ENCODE measurements around the gene ASTN2.

Gene ASTN2

DNA sequence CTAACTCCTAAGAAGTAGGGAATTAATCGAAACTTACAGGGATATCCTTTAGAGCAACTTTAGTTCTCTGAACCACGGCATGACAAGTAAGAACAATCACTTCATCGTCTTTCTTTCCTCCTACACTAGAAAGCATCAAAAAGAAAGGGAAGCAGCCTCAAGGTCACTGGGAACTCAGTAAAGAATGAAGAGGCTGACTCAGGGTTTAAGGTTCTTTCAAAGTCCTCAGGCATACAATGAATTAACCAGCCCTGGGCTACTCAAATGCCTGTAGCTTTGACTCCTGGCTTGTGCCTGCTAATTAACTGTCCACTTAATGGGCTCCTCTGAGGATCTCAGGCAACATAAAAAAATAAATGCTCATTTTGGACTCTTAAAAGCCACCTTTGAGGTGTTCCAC, 625.8 kb downstream of the ASTN2 start:
- DNase-seq, result no peak

DNA sequence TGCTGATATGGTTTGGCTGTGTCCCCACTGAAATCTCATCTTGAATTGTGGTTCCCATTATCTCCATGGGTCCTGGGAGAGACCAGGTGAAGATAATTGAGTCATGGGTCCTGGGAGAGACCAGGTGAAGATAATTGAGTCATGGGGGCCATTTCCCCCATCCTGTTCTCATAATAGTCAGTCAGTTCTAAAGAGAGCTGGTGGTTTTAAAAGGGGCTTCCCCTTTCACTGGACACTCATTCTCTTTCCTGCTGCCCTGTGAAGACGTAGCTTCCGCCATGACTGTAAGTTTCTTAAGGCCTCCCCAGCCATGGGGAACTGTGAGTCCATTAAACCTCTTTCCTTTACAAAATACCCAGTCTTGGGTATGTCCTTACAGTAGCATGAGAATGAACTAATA, 628.1 kb downstream of the ASTN2 start:
- DNase-seq, result no peak

DNA sequence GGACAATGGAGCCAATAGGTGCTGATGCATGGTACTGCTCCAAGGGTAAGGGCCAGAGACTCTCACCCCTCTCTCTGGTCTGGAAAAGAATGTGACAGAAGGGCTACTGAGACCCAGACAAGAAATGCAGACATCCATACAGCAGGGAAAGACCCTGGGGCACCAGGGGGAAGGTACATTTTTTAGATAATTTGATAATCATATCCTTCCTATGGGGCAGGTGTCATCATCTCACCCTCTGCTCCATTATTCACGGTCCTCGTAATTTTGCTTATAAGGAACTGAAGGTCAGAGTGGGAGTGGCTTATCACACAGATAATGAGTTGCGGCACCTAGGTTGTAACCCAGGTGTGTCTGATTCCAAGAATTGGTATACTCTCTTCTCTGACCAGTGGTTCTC, 637.7 kb downstream of the ASTN2 start:
- DNase-seq, result no peak

DNA sequence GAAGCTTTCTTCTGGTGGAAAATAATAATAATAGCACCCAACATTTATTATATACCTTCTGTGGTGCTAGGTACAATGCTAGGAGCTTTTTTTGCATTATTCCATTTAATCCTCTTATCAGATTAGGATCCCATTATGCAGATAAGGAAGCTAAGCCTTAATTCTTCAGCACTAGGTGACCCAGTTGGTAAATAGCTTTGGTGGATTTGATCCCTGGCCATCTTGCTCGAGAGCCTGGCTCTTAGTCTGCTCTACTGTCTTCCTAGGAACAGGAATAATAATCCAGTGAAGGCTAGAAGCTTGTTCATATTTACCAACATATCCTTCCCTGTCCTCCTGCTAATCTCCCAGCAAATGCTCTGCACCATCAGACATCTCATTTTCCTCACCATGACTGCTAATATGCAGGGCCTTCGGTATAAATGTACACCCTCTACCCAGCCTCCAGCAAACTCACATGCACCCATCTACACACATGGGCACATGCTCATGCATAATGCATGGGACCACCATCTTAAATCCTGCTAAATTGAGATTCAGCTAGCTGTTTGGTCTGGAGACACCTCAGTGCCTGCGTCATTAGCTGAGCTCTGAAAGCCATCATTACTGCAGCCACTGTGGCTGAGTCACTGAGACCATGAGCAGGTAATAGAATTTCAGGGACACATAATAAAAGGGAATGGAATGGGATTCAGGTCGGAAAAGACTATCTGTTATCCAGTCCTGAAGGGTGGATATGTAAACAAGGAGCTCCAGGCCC, 640.3 kb downstream of the ASTN2 start:
- no peak for DNase-seq

DNA sequence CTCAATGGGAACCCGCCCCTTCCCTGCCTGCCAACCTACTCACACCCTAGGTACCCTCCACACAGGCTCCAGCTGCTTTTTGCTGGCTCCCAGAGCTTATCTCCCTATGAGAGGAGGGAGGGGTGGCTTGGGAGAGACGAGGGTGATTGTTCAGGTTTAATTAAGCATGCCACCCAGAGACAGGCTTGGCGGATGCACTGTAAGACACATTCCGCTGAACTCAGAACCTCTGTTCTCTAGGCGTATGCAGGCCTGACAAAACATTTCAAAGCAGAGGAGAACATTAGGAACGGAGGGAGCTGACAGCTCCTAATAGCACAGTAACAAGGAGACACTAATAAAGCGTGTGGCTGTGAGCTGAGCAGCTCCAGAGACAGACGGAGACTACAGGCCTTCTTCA, 647.6 kb downstream of the ASTN2 start:
- DNase-seq, result no peak

DNA sequence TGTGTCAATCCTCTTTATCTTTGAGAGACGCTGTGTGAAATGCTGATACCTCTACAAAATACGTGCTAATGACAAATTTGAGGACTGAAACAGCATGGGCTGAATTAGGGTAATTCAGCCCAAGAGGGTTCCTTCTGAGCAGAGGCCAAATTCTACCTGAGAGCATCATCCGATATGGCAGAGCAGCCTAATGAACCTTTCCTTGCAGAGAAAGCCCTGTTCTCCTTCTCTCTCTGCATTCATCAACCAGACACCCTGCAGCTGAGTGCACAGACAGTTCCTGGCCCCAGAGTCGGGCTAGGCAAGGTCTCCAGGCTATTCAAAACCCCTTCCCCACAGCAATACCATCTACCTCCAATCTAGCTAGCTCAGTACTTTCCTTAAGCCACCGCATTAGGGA, 649.8 kb downstream of the ASTN2 start:
- DNase-seq, result no peak

DNA sequence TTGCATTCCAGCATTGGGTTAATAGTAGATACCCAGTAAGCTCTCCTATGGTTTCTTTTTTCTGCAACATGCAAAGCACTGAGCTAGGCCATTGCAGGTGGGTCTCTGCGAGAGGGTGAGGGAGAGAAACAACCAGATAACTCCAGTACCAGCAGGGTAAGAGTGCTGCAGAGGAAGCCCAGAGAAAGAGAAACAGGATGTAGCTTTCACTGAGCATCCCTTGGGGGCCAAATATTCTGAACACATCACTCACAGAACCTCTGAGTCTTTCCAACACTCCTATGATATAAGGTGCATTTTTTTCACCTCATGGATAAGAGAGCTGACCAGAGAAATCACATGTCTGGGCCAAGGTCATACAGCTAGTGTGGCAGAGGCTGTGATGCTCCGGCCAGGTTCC, 651.1 kb downstream of the ASTN2 start:
- DNase-seq, result no peak

DNA sequence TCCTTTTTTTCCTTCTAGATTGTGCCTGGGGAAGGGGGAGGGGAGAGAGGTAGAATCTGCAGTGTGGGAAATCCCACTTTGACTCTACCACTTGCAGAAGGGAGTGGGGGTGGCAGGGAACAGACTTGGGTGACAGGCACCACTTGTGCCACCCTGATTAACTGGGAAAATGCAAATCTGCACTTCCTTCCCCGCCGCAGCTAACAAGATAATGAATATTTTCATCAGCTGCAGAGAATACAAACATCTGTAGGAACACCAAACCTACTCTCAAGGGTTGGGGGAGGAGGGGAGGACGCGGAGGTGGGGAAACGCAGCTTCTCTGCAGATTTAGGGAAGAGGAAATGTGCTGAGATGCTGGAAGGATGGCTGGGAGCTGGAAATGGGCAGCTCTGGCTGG, 654.2 kb downstream of the ASTN2 start:
- DNase-seq, result no peak

DNA sequence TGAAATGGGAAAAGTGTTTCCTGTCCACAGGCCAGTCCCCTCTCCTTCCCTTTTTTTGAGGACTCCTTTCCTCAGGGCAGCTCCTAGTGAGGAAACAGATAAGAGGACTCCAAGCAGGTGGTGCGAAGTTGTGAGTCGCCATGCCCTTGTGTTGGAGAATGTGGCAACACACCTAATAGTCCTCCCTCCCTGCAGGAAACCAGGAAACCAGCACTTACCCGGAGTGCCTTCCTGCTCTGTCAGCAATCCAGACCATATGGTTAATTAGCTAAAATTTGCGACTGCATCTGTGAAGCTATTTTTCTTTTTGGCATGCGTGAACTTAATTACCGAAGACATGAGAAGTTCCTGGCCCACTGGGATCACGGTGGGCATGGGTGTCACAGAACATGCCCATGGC, 657.8 kb downstream of the ASTN2 start:
- no peak for DNase-seq

DNA sequence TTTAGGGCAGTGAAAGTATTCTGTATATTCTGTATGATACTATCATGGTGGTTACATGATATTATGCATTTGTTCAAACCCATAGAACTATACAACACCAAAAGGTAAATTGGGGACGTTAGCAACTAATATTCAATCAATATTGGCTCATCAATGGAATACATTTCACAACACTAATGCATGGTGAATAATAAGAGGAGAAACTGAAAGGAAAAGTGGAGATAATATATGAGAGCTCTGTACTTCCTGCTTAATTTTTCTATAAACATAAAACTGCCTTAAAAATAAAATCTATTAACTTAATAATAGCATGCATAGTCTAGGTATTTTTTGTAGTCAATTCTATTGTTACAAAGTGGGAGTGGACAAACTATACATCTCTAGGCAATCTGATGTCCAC, 661.5 kb downstream of the ASTN2 start:
- DNase-seq, result no peak

DNA sequence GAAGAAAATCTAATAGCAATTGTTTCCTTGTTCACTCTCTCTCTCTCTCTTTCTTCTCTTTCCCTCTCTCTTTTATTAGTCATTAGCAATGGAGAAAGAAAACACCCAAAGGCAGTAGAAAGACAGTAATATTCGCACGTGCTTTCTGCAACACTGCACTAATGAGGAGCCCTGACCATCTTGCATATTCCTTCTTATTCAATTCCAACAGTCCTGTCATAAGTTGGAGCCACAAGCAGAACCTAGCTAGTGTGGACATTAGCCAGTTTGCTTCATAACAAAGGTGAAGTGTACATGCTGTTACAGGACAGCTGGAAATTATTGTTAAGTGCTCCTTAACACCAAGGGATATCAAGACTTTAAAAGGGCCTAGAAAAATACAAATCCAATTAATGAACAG, 664.3 kb downstream of the ASTN2 start:
- DNase-seq, result no peak

DNA sequence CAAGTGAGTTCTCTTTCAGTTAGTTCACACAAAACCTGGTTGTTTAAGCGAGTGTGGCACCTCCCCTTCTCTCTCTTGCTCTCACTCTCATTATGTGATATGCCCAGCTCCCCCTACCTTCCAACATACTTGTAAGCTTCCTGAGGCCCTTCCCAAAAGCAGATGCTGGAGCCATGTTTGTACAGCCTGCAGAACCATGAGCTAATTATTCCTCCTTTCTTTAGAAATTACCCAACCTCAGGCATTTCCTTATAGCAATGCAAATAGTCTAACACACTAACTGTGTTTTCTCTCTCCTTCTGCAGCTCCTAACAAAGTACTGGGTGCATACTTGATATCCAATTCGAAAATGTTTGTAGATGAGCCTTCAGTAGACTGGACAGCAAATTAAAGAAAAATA, 665.1 kb downstream of the ASTN2 start:
- DNase-seq, result no peak

DNA sequence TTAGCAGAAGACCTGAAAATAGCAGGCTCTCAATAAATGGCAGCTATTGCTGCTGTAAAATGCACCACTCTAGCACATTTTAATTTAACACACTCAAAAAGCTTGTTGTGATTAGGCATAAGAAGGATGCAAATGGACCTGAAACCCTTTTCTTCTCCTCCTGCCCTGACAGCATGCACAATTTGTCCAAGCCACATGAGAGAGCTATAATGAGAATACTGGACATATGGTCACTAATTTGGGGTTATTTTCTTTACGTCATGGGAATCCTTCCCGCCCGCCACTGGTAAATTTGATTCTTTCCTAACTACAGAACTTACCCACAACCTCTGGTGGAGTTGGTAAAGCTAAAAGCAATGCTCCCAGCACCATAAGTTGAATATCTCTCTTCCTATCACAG, 665.7 kb downstream of the ASTN2 start:
- DNase-seq, result no peak

DNA sequence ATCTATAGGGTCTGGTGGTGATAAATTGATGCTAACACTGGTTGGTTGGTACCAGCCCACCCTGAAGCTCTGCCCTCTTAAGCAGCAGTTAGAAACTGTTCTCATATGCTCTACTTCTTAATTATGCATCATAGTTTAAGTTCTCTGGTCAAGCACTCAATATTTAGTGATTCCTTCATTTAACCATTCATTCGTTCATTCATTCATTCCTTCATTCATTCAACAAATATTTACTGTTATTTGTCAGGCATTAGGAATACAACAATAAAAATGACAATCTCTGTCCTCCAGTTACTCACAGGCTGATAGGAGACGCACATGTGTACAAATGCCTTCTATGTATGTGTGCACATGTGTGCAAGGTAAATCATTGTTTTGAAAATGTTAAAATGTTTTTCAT, 673.1 kb downstream of the ASTN2 start:
- DNase-seq, result no peak

DNA sequence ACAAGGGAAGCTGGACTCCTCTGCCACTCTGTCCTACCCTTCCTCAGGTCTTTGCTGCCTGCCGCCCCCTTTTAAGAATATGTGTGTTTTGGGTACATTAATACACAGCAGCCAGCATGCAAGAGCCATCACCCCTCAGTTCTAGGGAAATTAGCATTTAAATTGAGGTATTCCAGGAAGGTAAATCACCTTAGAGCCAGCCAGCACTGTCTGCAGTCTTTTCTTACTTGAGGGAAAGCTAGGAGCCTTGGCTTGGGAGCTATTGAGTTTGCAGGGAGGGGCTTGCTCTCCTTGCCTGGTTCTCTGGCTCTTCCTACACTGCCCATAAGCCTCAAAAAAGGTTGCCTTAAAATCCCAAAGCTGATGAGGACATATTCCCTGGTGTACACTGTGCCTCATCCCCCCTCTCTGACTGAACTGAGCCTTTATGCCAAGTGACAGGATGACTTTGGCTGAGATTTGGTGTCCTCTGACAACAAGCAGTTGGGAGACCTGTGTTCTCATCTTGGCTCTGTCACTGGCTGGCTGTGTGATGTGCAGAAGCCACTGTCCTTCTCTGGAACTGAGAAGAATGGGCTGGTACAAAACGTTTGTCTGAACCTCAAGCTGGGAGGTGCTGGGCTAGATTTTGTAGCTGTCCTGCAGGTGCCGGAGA, 673.6 kb downstream of the ASTN2 start:
- DNase-seq, result no peak

DNA sequence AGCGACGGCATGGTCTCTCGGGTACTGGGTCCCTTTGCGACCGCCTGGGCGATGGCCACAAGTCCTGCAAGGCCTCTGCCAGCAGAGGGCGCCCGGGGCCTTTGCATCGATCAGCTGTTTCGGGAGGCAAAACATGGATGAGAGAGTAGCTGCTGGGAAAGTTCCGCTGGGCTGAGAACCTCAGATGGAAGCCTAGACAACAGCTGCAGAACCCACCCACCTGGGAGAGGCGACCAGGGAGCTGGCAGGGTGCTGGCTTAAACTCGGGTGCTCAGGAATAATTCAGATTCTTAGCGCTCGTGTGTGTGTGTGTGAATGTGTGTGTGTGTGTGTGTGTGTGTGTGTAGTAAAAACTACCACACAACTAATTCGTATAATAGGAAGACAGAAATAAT, 677.7 kb downstream of the ASTN2 start:
- DNase-seq, result no peak

DNA sequence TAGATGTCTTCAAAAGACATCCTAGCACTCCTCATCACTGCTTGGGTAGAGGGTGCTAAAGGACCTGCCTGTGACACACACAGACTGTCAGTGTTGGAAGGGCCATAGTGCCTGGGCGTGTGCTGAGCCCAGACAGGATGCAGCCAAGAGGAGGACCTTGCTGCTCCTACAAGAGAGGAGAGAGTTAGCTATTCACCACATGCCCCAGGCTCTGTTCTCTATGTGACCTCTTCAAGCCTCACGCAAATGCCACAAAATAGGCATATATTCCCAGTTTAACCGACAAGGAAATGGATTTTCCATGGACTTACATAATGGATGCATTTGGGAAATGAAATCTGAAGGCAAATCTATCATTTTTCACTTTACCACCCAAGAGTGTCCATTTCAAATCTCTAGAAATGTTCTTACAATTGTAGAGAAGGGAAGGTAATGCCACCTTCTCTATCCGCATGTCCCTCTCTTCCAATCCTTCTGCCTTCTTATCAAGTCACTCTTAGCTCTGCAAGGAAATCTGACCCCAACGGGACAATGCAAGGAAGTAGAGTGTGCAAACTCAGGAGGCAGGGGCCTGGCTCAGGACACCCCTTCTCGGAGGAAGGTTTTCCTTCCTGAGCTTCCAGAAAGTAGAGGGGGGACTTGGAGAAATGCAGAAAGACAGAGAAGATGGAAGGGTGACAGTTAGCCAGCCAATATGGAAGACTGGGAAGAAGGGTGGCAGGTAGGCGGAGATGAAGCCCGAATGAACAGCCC, 678.3 kb downstream of the ASTN2 start:
- DNase-seq, result no peak

DNA sequence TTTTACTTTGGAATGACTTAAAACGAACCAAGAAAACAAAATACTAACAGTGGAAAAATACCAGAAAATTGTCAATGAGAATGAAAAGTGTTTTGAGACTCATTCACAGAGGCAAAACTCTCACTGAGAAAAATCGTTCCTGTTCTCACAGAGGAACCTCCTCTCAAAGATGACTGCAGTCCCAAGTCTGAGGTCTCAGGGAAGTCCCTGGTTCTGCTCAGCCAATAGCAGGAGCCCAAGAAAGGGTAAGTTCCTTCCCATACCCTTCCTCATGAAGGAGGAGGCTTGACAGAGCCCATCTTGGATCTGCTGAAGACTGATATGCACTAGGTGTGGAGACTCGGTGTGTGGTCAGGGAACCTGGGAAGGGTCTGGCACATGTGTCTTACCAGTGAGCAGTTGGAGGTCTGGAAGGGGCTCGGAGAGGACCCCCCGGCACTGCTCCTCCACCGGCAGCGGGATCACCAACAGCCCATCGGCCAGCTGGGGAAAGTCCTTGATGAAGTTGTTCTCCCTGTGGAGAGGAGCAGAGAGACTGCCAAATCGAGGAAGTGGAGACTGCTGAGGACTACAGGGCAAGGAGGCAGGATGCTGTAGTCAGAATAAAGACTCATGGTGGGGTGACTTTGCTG, 681.7 kb downstream of the ASTN2 start:
- no peak for DNase-seq

DNA sequence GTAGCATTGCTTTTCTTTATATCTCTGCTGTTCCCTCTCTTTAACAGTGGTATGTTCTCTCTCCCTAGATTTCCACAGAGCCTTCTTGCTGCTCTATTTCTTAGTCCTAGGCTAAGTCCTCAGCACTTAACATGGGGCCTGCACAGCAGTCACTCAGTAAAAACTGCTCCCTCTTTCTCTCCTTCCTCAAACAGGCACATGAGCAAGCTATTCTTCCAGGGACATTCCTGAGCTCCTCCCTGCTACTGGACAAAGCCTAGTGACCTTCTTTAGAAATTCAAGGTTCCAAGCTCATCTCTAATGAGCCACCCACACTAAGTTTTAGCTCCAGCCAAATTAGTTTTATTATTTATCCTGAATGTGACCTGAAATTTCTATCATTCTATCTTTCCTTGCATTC, 688.3 kb downstream of the ASTN2 start:
- DNase-seq, result no peak

DNA sequence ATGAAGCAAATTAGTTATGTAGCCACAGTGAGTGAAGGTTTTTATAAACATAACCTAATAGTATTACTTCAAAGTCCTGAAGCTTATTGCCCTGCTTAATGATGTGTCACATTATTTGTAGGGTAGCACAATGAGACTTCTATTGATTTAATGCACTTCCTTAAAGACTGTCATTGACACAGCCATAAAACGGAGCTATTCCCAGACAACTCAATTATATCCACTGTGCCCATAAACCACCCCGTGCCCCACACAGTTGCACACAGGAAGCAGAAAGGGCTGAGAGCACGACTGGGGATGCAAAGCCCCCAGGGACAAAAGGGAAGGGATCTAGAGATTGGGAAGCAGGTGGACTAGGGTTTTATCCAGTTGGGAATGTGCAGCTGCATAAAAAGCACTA, 690.7 kb downstream of the ASTN2 start:
- DNase-seq, result no peak

DNA sequence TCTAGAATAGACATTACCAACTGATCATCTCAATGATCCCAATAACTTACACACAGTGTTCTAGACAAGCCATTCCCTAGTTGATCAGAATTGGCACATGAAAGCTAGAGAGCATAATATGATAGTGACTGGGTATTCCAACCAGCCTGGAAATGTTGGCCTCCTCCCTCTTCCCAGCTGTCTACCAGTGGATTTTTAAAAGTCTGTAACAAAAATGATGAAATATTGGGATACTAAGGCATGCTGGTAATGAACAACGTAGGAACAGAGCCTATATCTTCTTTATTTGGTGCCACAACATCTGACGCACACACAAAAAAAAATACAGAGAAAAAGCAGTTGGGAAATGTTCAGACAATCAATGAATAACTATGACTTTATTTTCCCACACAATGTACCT, 692.9 kb downstream of the ASTN2 start:
- DNase-seq, result no peak

DNA sequence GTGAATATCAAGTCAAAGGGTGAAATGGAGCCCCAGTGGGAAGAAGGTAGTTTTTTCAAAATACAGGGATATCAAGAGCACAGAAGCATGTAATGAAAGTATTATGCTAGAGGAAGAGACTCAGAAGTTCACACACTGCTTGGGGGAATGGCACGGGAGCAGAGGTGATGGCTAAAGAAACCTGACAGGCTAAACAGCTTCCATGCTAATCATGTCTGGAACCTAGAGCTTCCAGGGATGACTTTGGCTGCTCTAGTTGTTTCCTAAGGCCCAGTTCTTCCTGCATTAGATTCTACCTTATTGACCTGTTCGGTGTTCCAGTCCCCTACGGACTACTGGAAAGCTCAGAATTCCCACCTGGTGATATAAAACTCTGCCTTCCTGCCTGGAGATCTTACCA, 693.4 kb downstream of the ASTN2 start:
- no peak for DNase-seq

DNA sequence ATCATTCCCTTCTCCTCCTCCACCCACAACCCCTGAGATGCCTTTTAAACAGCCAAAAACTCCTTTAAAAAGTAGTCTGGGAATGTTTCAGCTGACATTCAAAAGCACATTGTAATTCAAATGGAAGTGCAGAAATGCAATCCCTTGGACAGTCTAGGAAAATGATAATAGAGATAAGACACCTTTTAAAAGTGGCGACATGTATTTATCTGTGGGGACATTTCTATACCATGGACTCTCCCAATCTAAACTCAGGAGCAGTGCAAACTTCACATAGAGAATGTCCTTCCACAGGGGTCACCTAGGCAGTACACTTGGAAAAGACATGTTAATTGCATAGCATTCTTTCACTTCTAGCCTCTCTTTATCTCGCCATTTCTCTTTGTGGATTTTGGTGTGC, 694.7 kb downstream of the ASTN2 start:
- DNase-seq, result no peak

DNA sequence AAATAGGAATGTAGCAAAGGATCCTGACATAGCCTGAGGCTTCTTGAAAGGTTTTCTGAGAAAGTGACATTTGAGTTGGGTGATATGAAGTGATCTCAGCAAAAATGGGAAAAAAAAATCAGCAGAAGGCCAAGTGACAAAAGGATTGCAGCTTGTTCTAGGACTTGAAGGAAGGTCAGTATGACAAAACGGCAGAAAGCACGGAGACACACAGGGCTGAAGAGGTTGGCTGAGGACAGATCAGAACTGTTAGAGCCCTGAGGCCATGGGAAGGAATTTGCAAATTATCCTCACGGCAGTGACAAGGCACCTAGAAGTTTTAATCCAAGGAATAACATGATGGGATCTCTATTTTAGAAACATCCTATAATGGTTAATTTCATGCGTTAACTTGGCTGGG, 696.7 kb downstream of the ASTN2 start:
- DNase-seq, result no peak
